HCT116 (cell line): ENCODE data around the gene RAB8B. TPM values are rescaled to one million over a fixed set of nuclear protein-coding genes. Genes with fewer than 3 reads are reported as not detected.

Experiments used
- ATAC-seq: fragments of 200-7000 bp; cut with Tn5 transposase; 2 replicates; pipeline ENCODE4 v1.9.1; 2020; ENCODE audit warnings: mild to moderate bottlenecking, moderate library complexity
- BruUV-seq: library from RNA; stranded (reverse); fragments of 400-500 nt; replicated peaks from 2 replicates; lab custom pipeline; 2021; lab: Mats Ljungman, UMichigan
- CTCF ChIA-PET: fragments of 300-600 bp; sonication (Branson Sonifier 250); formaldehyde crosslinking; loops from one replicate; lab custom pipeline; 2021; ENCODE audit warnings: antibody characterized with exemption; lab: Charles Lee
- POLR2A ChIA-PET: fragments of 300-600, 350-600 bp; sonication (Branson Sonifier 250); formaldehyde crosslinking; loops from one replicate; lab custom pipeline; 2021; ENCODE audit warnings: antibody characterized with exemption; lab: Charles Lee
- RAD21 ChIA-PET, 2 experiments: fragments of 300-600 bp; sonication (Branson Sonifier 250); formaldehyde crosslinking; loops; one replicate each; lab custom pipeline; 2023; ENCODE audit warnings: low total read pairs in 2 of 2; ENCODE audit not compliant: uncharacterized antibody in 2 of 2, unreplicated experiment in 2 of 2, low non-redundant PET in 1 of 2; lab: Charles Lee
- DNase-seq: peaks from one replicate; pipeline ENCODE4 v3.0.0-alpha.2; 2010; ENCODE audit warnings: low read depth, low spot score
- H2AFZ ChIP-seq: fragments of 200-600 bp; shearing (Covaris generic), sonication (generic); 2 replicates; pipeline ENCODE4 v1.6.1; 2017; ENCODE audit warnings: low read depth, mixed run types, mixed read lengths, antibody characterized with exemption, low read length; ENCODE audit not compliant: poor library complexity, severe bottlenecking
- H3K27ac ChIP-seq: 2 replicates; pipeline ENCODE4 v1.5.1; 2012; ENCODE audit warnings: low read depth, low read length
- H3K27me3 ChIP-seq: fragments of 200-600 bp; sonication (generic); 2 replicates; pipeline ENCODE4 v1.6.1; 2016; ENCODE audit warnings: mixed run types, low read length, mixed read lengths; ENCODE audit not compliant: insufficient read depth
- H3K36me3 ChIP-seq, 2 experiments: fragments of 200-500 bp in 1 of 2; fragments of 200-600 bp in 1 of 2; sonication (Bioruptor generic) in 1 of 2; sonication (generic) in 1 of 2; 2 replicates each; pipeline versions ENCODE4 v1.5.1 to v1.6.1; 2014 to 2016; ENCODE audit warnings: low read length in 2 of 2, inconsistent platforms in 1 of 2, mixed read lengths in 1 of 2, mixed run types in 1 of 2; ENCODE audit not compliant: insufficient read depth in 2 of 2, control insufficient read depth in 1 of 2
- H3K4me1 ChIP-seq, 2 experiments: fragments of 200-600 bp in 1 of 2; sonication (generic) in 1 of 2; 2 replicates each; pipeline versions ENCODE4 v1.5.1 to v1.6.1; 2012 to 2017; ENCODE audit warnings: low read length in 2 of 2, inconsistent platforms in 1 of 2, mild to moderate bottlenecking in 1 of 2, mixed read lengths in 1 of 2, mixed run types in 1 of 2, moderate library complexity in 1 of 2; ENCODE audit not compliant: insufficient read depth in 2 of 2, control insufficient read depth in 1 of 2
- H3K4me2 ChIP-seq: fragments of 200-600 bp; sonication (generic); 2 replicates; pipeline ENCODE4 v1.6.1; 2017; ENCODE audit warnings: mixed run types, low read length, mixed read lengths
- H3K4me3 ChIP-seq, 2 experiments: fragments of 200-600 bp in 1 of 2; sonication (generic) in 1 of 2; replicated peaks in 1 of 2; 2 replicates each; pipeline ENCODE4 v1.5.1; 2011 to 2016; ENCODE audit warnings: low read length in 2 of 2, control low read depth in 1 of 2, low read depth in 1 of 2, mild to moderate bottlenecking in 1 of 2, mixed read lengths in 1 of 2, mixed run types in 1 of 2
- H3K79me2 ChIP-seq: fragments of 200-600 bp; sonication (generic); 2 replicates; pipeline ENCODE4 v1.6.1; 2017; ENCODE audit warnings: mild to moderate bottlenecking, mixed run types, low read length, moderate library complexity, mixed read lengths; ENCODE audit not compliant: insufficient read depth
- H3K9ac ChIP-seq: fragments of 200-600 bp; sonication (generic); 2 replicates; pipeline ENCODE4 v1.6.1; 2016; ENCODE audit warnings: low read length, mixed read lengths
- H3K9me2 ChIP-seq: fragments of 200-600 bp; sonication (generic), shearing (Covaris generic); 2 replicates; pipeline ENCODE4 v1.6.1; 2017; ENCODE audit warnings: mixed run types, mild to moderate bottlenecking, moderate library complexity; ENCODE audit not compliant: insufficient read depth
- H3K9me3 ChIP-seq, 2 experiments: fragments of 200-500 bp in 1 of 2; fragments of 200-600 bp in 1 of 2; sonication (Bioruptor generic) in 1 of 2; sonication (generic) in 1 of 2; 2 replicates each; pipeline ENCODE4 v1.6.1; 2014 to 2017; ENCODE audit warnings: low read length in 2 of 2, mixed read lengths in 2 of 2, inconsistent platforms in 1 of 2, low read depth in 1 of 2, mild to moderate bottlenecking in 1 of 2, mixed run types in 1 of 2, moderate library complexity in 1 of 2; ENCODE audit not compliant: control insufficient read depth in 1 of 2, insufficient read depth in 1 of 2
- H4K20me1 ChIP-seq: fragments of 200-600 bp; sonication (generic), shearing (Covaris generic); 2 replicates; pipeline ENCODE4 v1.6.1; 2017; ENCODE audit warnings: mixed run types, mild to moderate bottlenecking, moderate library complexity; ENCODE audit not compliant: insufficient read depth
- CBX3 ChIP-seq: IDR thresholded peaks from 2 replicates; pipeline ENCODE4 v1.6.1; 2012; ENCODE audit warnings: low read depth
- CTCF ChIP-seq, 3 experiments: fragments of 200-600 bp in 1 of 3; sonication (generic) in 1 of 3; IDR thresholded peaks in 2 of 3; conservative IDR thresholded peaks in 1 of 3; 2 replicates each; pipeline ENCODE4 v1.5.1; 2012 to 2017; ENCODE audit warnings: low read depth in 2 of 3, low read length in 2 of 3, antibody characterized with exemption in 1 of 3, borderline replicate concordance in 1 of 3, control low read depth in 1 of 3, mild to moderate bottlenecking in 1 of 3, mixed read lengths in 1 of 3, mixed run types in 1 of 3, moderate library complexity in 1 of 3; ENCODE audit not compliant: insufficient read depth in 1 of 3
- FOSL1 ChIP-seq: IDR thresholded peaks from 2 replicates; pipeline ENCODE4 v1.6.1; 2012; ENCODE audit warnings: low read depth
- POLR2A ChIP-seq: IDR thresholded peaks from 2 replicates; pipeline ENCODE4 v1.7.0; 2011; ENCODE audit warnings: borderline replicate concordance; ENCODE audit not compliant: insufficient read depth, insufficient read length; ENCODE audit errors: extremely low read depth
- POLR2AphosphoS5 ChIP-seq: IDR thresholded peaks from 2 replicates; pipeline ENCODE4 v1.6.1; 2011; ENCODE audit warnings: mild to moderate bottlenecking, low read depth, low read length, moderate library complexity
- RAD21 ChIP-seq: IDR thresholded peaks from 2 replicates; pipeline ENCODE4 v1.6.1; 2012; ENCODE audit warnings: low read depth, mild to moderate bottlenecking
- SIN3A ChIP-seq: IDR thresholded peaks from 2 replicates; pipeline ENCODE4 v1.6.1; 2012; ENCODE audit warnings: low read depth
- SP1 ChIP-seq: IDR thresholded peaks from 2 replicates; pipeline ENCODE4 v1.6.1; 2012; ENCODE audit warnings: low read depth
- SRF ChIP-seq: IDR thresholded peaks from 2 replicates; pipeline ENCODE4 v1.6.1; 2012; ENCODE audit warnings: low read depth
- TCF7L2 ChIP-seq: IDR thresholded peaks from 2 replicates; pipeline ENCODE4 v1.7.0; 2011; ENCODE audit warnings: borderline replicate concordance, inconsistent platforms; ENCODE audit not compliant: insufficient read depth, insufficient read length; ENCODE audit errors: extremely low read depth
- intact Hi-C: fragments of 100-400 bp; cut with micrococcal nuclease; formaldehyde crosslinking; loops from 2 replicates; pipeline ENCODE4 v1.10.0; 2022
- total RNA-seq: library from RNA; stranded (reverse); gene quantifications from one replicate; pipeline ENCODE4 v1.2.1, GENCODE V29; 2021; ENCODE audit not compliant: unreplicated experiment
- TF ChIP-seq, protein P1 (sequence below): IDR thresholded peaks from 2 replicates; pipeline ENCODE4 v1.6.1; 2012; ENCODE audit warnings: low read depth

Gene RAB8B
- total RNA-seq, 1 experiment from 2014 or later = 19.4 TPM

GRCh38 chr15:63195569-63196015 is 6.2 kb downstream of the RAB8B start:
- DNase-seq = no peak
- RAD21 ChIA-PET = no interaction called here
- BruUV-seq = no TSS peak
- Histone ChIP-seq H3K27me3 (no peaks in the 10 kb centered on the region), H2AFZ (no peak overlapping the region), H3K9ac (no peak overlapping the region), H3K4me3 (no peak overlapping the region), H3K4me2 (no peak overlapping the region)
- intact Hi-C loops = no loop called here
- POLR2A ChIA-PET = no interaction called here
- ATAC-seq = no peak
- TF ChIP-seq SP1 (no peak), FOSL1 (no peak), SRF (no peak), CBX3 (no peak), POLR2A (no peak), TCF7L2 (no peak), CTCF (IDR thresholded peaks at IDR 0.05 in 2 of 3, conservative IDR thresholded peaks at IDR 0.05 in 1 of 3; ENCODE audit: borderline replicate concordance in 1 of 3, insufficient read depth in 1 of 3, low read depth in 2 of 3, low read length in 2 of 3) (no peak), SIN3A (no peak), POLR2AphosphoS5 (no peak), RAD21 (no peak)
- TF ChIP-seq, protein P1, sequence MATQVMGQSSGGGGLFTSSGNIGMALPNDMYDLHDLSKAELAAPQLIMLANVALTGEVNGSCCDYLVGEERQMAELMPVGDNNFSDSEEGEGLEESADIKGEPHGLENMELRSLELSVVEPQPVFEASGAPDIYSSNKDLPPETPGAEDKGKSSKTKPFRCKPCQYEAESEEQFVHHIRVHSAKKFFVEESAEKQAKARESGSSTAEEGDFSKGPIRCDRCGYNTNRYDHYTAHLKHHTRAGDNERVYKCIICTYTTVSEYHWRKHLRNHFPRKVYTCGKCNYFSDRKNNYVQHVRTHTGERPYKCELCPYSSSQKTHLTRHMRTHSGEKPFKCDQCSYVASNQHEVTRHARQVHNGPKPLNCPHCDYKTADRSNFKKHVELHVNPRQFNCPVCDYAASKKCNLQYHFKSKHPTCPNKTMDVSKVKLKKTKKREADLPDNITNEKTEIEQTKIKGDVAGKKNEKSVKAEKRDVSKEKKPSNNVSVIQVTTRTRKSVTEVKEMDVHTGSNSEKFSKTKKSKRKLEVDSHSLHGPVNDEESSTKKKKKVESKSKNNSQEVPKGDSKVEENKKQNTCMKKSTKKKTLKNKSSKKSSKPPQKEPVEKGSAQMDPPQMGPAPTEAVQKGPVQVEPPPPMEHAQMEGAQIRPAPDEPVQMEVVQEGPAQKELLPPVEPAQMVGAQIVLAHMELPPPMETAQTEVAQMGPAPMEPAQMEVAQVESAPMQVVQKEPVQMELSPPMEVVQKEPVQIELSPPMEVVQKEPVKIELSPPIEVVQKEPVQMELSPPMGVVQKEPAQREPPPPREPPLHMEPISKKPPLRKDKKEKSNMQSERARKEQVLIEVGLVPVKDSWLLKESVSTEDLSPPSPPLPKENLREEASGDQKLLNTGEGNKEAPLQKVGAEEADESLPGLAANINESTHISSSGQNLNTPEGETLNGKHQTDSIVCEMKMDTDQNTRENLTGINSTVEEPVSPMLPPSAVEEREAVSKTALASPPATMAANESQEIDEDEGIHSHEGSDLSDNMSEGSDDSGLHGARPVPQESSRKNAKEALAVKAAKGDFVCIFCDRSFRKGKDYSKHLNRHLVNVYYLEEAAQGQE = no peak
- TF ChIP-seq, all 23 proteins: peak for 0
- Histone ChIP-seq H3K36me3 (no peaks in the 10 kb centered on the region), H3K27ac (no peak overlapping the region), H3K9me2 (no peaks in the 10 kb centered on the region), H3K79me2 (no peaks in the 10 kb centered on the region), H3K4me1 (peaks cover 0 to under 1% of the 10 kb centered on the region in 2 experiments; a peak in 1 of 4 replicates), H4K20me1 (no peaks in the 10 kb centered on the region), H3K9me3 (no peaks in the 10 kb centered on the region)
- CTCF ChIA-PET = no interaction called here
